Natural killer cell (primary cell): ENCODE data around the gene NACC2. TPM values are rescaled to one million over a fixed set of nuclear protein-coding genes. Genes with fewer than 3 reads are reported as not detected.

Source experiments
- ATAC-seq, 3 donors: fragments of 150-1000 bp in 2 of 3; fragments of 200-7000 bp in 1 of 3; cut with Tn5 transposase; 1 replicate in 1 of 3; 2 replicates in 2 of 3; pipeline ENCODE4 v1.10.0; 2021; ENCODE audit warnings: mild to moderate bottlenecking in 2 of 3, moderate library complexity in 2 of 3
- DNase-seq, 2 donors: peaks; one replicate each; pipeline versions ENCODE4 v3.0.0 to v3.0.0-alpha.2; 2013 to 2021; ENCODE audit warnings: mixed read lengths in 1 of 2
- H3K27ac ChIP-seq: one replicate; pipeline ENCODE4 v1.5.1; 2013; ENCODE audit warnings: mild to moderate bottlenecking, low read length
- H3K27me3 ChIP-seq: one replicate; pipeline ENCODE4 v1.6.1; 2013; ENCODE audit warnings: low read length; ENCODE audit not compliant: control insufficient read depth, insufficient read depth
- H3K36me3 ChIP-seq: one replicate; pipeline ENCODE4 v1.6.1; 2013; ENCODE audit warnings: low read length; ENCODE audit not compliant: control insufficient read depth, insufficient read depth
- H3K4me1 ChIP-seq: one replicate; pipeline ENCODE4 v1.6.1; 2013; ENCODE audit warnings: low read length; ENCODE audit not compliant: control insufficient read depth, insufficient read depth
- H3K4me3 ChIP-seq: one replicate; pipeline ENCODE4 v1.5.1; 2013; ENCODE audit warnings: low read length
- H3K9me3 ChIP-seq: one replicate; pipeline ENCODE4 v1.6.1; 2013; ENCODE audit warnings: low read length; ENCODE audit not compliant: control insufficient read depth, insufficient read depth
- H3K27ac Mint-ChIP-seq, 2 donors: one replicate each; pipeline ENCODE4 v1.8.0; 2022; ENCODE audit warnings: mild to moderate bottlenecking in 2 of 2, mixed read lengths in 2 of 2, moderate library complexity in 1 of 2
- H3K27me3 Mint-ChIP-seq, 2 donors: one replicate each; pipeline ENCODE4 v1.8.0; 2022; ENCODE audit warnings: low read depth in 2 of 2, mixed read lengths in 2 of 2
- H3K36me3 Mint-ChIP-seq: one replicate; pipeline ENCODE4 v1.8.0; 2022; ENCODE audit warnings: mixed read lengths
- H3K4me1 Mint-ChIP-seq, 2 donors: one replicate each; pipeline ENCODE4 v1.8.0; 2022; ENCODE audit warnings: mixed read lengths in 2 of 2
- H3K4me3 Mint-ChIP-seq: one replicate; pipeline ENCODE4 v1.8.0; 2022; ENCODE audit warnings: mild to moderate bottlenecking, moderate library complexity, mixed read lengths
- H3K9me3 Mint-ChIP-seq, 2 donors: one replicate each; pipeline ENCODE4 v1.8.0; 2022; ENCODE audit warnings: mixed read lengths in 2 of 2
- CTCF ChIP-seq: fragments of 200-600 bp; IDR thresholded peaks from one replicate; pipeline ENCODE4 v1.8.0; 2022; ENCODE audit warnings: antibody characterized with exemption
- WGBS: methylation state at CpG from one replicate; pipeline ENCODE4 v1.1.7; 2013; ENCODE audit warnings: missing lambda C conversion rate; ENCODE audit not compliant: insufficient coverage; 5-methylcytosine and 5-hydroxymethylcytosine counted together
- intact Hi-C: fragments of 100-400 bp; cut with micrococcal nuclease; formaldehyde crosslinking; loops from one replicate; pipeline ENCODE4 v1.14.2; 2022
- total RNA-seq, 4 donors: library from RNA; stranded (reverse); fragments of 120-200 nt in 1 of 4; gene quantifications; one replicate each; pipeline versions ENCODE4 v1.2.3 to v1.2.4, GENCODE V29; 2013 to 2022

Gene NACC2
- total RNA-seq, 3 donors from 2014 or later (not counting 1 experiment from before 2014, with no cell fraction given) = 14.5 to 21.6 (median 21.2) TPM

- no peaks in the 10 kb centered on the region for H3K9me3 ChIP-seq
- H3K27ac ChIP-seq = no peak overlapping the region
- no peaks in the 10 kb centered on the region for H3K27me3 ChIP-seq
- peaks cover 38 to 49% of the 10 kb centered on the region in 2 donors for H3K4me1 Mint-ChIP-seq
- TF ChIP-seq CTCF = no peak
- 93% methylated on average over 15 of the region's 16 CpGs for WGBS
- H3K36me3 ChIP-seq = peaks cover 7% of the 10 kb centered on the region
- intact Hi-C loops = no loop called here
- H3K4me3 Mint-ChIP-seq = no peak overlapping the region
- H3K36me3 Mint-ChIP-seq = no peaks in the 10 kb centered on the region
- peak overlapping the region in 1 of 2 donors; percentile 62 for H3K27ac Mint-ChIP-seq
- H3K4me3 ChIP-seq = no peak overlapping the region
- H3K4me1 ChIP-seq = no peaks in the 10 kb centered on the region
- no peaks in the 10 kb centered on the region for H3K27me3 Mint-ChIP-seq
- H3K9me3 Mint-ChIP-seq = no peaks in the 10 kb centered on the region
- no peak for DNase-seq
- ATAC-seq = no peak
These were observed 70.3 kb downstream of the NACC2 start for GRCh38 chr9:136024696-136025316.

GRCh38 chr9:136024286-136024685 lies 70.8 kb downstream of the NACC2 start:
- H3K9me3 Mint-ChIP-seq = no peaks in the 10 kb centered on the region
- H3K4me1 Mint-ChIP-seq = peaks cover 38 to 49% of the 10 kb centered on the region in 2 donors
- 94% methylated on average over 2 of the region's 2 CpGs for WGBS
- Histone ChIP-seq H3K4me1 (no peaks in the 10 kb centered on the region), H3K27me3 (no peaks in the 10 kb centered on the region), H3K27ac (no peak overlapping the region), H3K4me3 (no peak overlapping the region), H3K36me3 (peaks cover 5% of the 10 kb centered on the region), H3K9me3 (no peaks in the 10 kb centered on the region)
- H3K27me3 Mint-ChIP-seq = no peaks in the 10 kb centered on the region
- H3K27ac Mint-ChIP-seq = peak overlapping the region in 1 of 2 donors; percentile 62
- intact Hi-C loops = no loop called here
- ATAC-seq = no peak
- no peak for TF ChIP-seq CTCF
- no peak for DNase-seq
- H3K36me3 Mint-ChIP-seq = no peaks in the 10 kb centered on the region
- no peak overlapping the region for H3K4me3 Mint-ChIP-seq

- Mint-ChIP-seq H3K9me3 (no peaks in the 10 kb centered on the region), H3K4me1 (peaks cover 38 to 49% of the 10 kb centered on the region in 2 donors), H3K36me3 (no peaks in the 10 kb centered on the region), H3K27ac (peak overlapping the region in 1 of 2 donors; percentile 62), H3K27me3 (no peaks in the 10 kb centered on the region), H3K4me3 (no peak overlapping the region)
- Histone ChIP-seq H3K4me1 (no peaks in the 10 kb centered on the region), H3K4me3 (no peak overlapping the region), H3K27me3 (no peaks in the 10 kb centered on the region), H3K36me3 (peaks cover 1% of the 10 kb centered on the region), H3K9me3 (no peaks in the 10 kb centered on the region), H3K27ac (no peak overlapping the region)
- ATAC-seq = no peak
- 82% methylated on average over 14 of the region's 16 CpGs for WGBS
- DNase-seq = no peak
- TF ChIP-seq CTCF = no peak
- intact Hi-C loops = no loop called here
These were observed 71.5 kb downstream of the NACC2 start for GRCh38 chr9:136023410-136024225.
